GM12891 (cell line): ENCODE measurements around the gene ZFP64.

Experiments
- POLR2A ChIP-seq: IDR thresholded peaks from 2 replicates; pipeline ENCODE4 v1.6.1; 2011; ENCODE audit warnings: low read depth, low read length, control low read depth
- POLR2AphosphoS5 ChIP-seq: IDR thresholded peaks from 2 replicates; pipeline ENCODE4 v1.6.1; 2011; ENCODE audit warnings: low read depth, low read length, control low read depth

DNA sequence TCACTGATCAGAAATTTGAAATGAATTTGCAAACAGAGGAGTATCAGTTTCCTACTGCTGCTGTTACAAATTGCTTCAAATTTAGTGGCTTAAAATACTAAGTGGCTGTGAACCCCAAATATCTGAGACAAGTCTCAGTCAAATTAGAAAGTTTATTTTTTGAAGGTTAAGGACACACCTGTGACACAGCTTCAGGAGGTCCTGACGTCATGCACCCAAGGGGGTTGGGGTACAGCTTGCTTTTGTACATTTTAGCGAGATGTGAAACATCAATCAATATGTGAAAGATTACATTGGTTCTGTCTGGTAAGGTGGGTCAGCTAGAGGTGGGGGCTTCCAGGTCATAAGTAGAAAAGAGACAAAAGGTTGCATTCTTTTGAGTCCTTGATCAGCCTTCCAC lies 21.4 kb upstream of the ZFP64 start:
- no peak for TF ChIP-seq POLR2A
- no peak for TF ChIP-seq POLR2AphosphoS5
